Measurements from ENCODE around the gene MLH1.
A peak's percentile ranks its signal among the peaks of the same experiment; 100 is the strongest.
"Not testable (repeated sequence)": the region's sequence is repeated elsewhere in the genome, so short reads cannot be mapped to it uniquely, and the experiment has no call there.

Gene MLH1

DNA sequence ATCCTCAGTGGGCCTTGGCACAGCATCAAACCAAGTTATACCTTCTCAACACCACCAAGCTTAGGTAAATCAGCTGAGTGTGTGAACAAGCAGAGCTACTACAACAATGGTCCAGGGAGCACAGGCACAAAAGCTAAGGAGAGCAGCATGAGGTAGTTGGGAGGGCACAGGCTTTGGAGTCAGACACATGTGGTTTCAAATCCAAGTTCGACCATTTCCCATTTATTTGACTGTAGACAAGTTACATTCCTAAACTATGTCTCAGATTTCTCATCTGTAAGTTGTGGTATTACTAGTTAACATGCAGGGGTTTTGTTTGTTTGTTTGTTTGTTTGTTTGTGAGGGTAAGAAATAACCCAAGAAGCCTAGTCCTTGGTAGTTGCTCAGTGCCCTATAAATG is 46.9 kb downstream of the MLH1 start:
- DNase-seq: no peak

DNA sequence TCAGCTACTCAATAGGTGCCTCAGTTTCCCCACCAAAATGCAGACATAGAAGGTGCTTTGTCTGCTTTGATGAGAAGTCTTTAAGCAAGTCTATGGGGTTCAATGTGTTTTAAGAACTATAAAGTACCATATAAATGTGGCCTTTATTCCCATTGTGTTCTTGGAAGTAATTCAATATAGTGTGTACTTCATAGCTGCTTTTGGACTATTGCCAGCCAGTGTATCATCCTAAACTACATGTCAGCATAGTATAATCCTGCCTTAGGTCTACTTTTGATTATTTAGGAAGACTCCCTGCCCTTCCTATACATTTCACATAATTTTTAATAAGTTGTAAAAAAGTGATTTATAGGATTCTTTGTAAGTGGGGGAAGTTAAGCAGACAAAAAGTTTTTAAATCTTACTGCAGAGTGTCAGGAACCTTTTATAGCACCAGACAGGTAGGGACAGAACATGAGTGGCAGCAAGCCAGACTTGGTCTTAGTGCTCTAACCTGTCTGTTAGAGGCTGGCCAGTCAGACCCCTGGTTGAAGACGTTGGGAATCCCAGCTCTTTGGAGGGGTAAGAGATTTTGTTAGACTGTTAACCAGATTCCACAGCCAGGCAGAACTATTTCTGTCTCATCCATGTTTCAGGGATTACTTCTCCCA is 48.4 kb downstream of the MLH1 start:
- DNase-seq: no peak

- DNase-seq: not testable (repeated sequence)
Measured at GRCh38 chr3:37042712-37043111, 49.4 kb downstream of the MLH1 start.

- no peak for DNase-seq
Measured at GRCh38 chr3:37050282-37050681, 57.0 kb downstream of the MLH1 start.

GRCh38 chr3:37052860-37053259 is 59.5 kb downstream of the MLH1 start:
- no peak for DNase-seq

DNA sequence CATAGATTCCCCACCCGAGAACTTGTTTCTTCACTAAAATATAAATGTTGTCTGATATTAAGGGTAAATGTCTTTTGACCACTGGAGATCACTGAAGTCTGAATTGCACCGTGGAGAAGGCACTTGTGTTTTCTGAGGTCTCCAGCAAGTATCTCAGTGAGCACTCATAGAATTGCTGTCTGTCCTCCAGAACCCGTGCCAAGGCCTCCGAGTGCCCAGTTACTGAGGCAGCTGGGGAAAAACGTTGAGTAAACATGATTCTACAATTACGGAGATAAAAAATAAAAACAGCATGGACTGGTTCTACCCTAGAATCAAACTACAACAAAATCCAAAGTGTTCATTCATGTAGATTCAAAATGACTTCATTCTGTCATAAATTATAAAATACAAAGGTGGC is 60.0 kb downstream of the MLH1 start:
- no peak for DNase-seq

DNA sequence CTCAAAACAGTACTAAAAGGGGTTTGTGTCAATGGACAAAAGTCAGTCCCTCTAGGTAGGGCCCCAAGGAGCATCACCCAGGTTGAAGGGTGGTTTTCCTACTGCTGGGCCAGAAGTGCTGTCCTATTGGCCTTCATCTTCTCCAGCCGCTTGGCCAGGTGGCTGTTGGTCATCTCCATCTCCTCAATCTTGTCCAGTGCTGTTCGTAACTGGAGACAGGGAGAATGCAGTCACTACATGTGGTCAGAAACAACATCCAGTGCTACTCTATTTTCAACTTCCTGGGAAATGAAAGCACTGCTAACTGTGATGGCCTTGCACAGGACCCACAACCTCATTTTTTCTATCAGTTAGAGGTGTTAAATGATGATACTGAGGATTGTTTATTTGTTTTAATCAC is 60.4 kb downstream of the MLH1 start:
- DNase-seq: no peak

GRCh38 chr3:37054370-37054769 is 61.1 kb downstream of the MLH1 start:
- no peak for DNase-seq

DNA sequence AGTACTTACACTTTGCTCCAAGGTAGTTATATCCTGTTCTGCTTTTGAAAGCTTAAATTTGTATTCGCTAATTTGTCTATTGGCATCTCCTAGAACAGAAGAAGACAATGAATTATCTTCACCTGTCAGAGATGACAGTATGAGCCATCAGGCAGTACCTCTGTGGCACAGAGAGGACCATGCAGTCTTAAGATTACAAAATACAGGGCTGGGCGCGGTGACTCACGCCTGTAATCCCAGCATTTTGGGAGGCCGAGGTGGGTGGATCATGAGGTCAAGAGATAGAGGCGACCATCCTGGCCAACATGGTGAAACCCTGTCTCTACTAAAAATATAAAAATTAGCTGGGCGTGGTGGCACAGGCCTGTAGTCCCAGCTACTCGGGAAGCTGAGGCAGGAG is 61.8 kb downstream of the MLH1 start:
- DNase-seq: not testable (repeated sequence)

GRCh38 chr3:37056826-37057225 is 63.5 kb downstream of the MLH1 start:
- DNase-seq: no peak

DNA sequence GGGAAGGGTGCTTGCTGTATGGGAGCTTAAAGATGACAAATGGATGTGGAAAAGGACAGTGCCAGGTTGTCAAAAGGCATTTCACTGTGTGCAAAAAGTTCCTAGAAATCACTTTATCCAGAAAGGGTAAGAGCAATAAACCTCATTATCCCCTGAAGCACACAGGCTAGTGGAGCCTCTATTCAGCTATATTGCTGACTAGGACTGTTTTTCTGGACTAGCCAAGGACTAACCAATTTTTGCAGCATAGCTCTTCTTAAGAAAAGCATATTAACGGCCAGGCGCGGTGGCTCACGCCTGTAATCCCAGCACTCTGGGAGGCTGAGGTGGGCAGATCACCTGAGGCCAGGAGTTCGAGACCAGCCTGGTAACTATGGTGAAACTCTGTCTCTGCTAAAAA is 64.8 kb downstream of the MLH1 start:
- DNase-seq: no peak

DNA sequence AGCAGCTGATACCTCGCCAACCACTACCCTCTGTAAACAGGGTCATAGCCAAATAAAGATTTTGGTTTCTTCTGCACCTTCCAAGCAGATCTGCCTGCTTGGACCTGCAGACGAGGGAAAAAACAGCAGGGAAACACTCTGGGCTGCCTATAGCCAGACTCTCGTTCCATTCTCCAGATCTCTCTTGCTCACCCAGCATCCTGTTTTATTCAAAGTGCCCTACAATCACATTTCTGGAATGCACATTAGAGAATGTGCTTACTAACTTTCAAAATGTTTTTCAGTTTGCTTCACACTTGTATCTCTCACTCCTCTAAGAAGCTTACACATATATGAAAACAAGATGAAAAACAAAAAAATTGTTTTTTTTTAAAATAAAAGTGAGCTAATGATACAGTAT is 71.4 kb downstream of the MLH1 start:
- DNase-seq: no peak

DNA sequence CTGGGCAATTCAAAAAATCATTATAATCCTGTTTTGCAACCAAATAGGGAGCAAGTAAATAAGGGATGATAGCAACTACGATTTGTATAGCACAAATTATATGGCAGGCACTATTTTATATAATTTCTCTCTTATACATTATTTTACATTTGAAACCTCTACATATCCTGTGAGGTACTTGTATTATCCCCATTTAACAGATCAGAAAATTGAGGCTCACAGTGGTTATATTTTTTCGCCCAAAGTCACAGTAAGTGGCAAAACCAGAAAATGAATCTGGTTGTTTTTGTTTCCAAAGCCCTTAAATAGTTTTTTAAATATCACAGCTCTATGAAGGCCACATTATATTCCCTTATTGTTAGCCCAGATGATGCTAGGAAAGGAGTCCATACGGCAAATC is 74.3 kb downstream of the MLH1 start:
- DNase-seq: no peak

- no peak for DNase-seq
Measured at GRCh38 chr3:37068031-37068430, 74.7 kb downstream of the MLH1 start.

DNA sequence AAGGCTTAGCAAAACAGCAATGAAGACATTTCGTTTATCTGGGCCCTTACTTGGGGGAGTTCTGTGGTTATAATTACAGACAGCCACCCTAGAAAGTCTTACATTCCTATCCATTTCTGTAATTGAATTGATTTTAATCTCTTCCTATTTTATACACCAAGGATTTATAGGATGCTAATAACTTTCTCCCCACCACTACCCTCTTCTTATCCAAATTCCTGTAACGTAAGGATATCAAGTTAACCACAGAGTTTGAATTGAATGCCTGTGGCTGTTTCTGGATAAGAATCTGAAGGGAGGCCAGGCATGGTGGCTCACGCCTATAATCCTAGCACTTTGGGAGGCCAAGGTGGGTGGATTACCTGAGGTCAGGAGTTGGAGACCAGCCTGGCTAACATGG is 78.6 kb downstream of the MLH1 start:
- DNase-seq: no peak

DNA sequence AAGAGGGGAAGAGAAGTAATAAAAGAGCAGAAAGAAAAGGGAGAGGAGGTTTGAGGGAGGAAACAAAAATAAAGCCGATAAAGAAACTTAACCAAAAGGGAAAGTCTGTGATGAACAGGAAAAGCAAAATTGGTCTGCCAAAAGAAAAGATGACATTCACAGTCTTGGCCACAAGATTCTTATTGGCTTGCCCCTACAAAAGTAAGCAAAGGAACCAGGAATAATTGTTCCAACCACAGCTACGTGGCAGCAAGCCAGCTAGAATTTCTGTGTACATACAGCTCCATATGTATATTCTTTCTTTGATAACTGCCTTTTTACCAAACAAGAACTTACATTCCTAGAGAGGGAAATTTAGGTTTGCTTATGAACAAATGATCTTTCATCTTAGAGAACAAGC is 79.6 kb downstream of the MLH1 start:
- peak; percentile 35 for DNase-seq

- no peak for DNase-seq
Measured at GRCh38 chr3:37074178-37074577, 80.9 kb downstream of the MLH1 start.

GRCh38 chr3:37075955-37076354 is 82.6 kb downstream of the MLH1 start:
- DNase-seq: no peak

GRCh38 chr3:37082317-37082716 is 89.0 kb downstream of the MLH1 start:
- DNase-seq: no peak

GRCh38 chr3:37086918-37087317 is 93.6 kb downstream of the MLH1 start:
- no peak for DNase-seq

DNA sequence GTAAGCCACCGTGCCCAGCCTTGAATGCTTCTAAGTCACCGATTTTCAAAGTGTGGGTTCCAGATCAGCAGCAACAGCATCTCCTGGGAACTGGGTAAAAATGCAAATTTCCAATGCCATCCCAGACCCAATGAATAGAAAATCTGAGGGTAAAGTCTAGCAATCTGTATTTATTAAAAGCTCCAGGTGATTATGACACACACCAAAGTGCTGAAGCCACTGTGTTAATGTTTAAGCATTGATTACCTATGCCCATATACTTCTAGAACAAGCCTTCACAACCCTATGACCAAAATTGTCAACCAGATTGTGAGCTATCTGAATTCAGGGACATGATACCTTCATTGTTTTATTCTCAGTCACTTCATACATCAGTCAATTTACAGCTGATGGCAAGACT is 94.6 kb downstream of the MLH1 start:
- no peak for DNase-seq

DNA sequence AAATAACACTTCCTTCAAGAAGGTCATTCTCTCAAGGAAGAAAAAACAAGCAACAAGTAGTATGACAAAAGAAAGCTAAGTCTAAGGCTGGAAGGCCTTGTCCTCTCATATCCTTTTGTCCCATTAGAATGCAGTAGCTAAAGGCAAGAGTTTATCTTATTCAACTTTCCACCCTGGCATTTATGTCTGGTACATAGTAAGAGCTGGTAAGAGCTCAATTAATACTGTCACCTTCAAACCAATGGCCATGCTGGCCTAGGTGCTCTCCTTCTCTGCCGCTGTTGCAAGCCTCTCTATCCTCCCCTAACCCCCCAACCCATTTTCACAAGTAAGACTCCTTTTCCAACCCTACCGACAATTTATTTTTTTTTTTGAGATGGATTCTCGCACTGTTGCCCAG is 99.2 kb downstream of the MLH1 start:
- DNase-seq: no peak

GRCh38 chr3:37093481-37093880 is 100.2 kb downstream of the MLH1 start:
- DNase-seq: no peak

- no peak for DNase-seq
Measured at GRCh38 chr3:37094636-37095035, 101.3 kb downstream of the MLH1 start.

- DNase-seq: no peak
Measured at GRCh38 chr3:37096288-37096687, 103.0 kb downstream of the MLH1 start.

- DNase-seq: no peak
Measured at GRCh38 chr3:37096975-37097374, 103.7 kb downstream of the MLH1 start.

Measured in stimulated activated CD4-positive, alpha-beta T cell treated with anti-CD3 and anti-CD28 coated beads, Interleukin-15, amount 100 ng/mL, for 24 hours (primary cell).